ENCODE results near the gene MAEA. TPM values are rescaled to one million over a fixed set of nuclear protein-coding genes. Genes with fewer than 3 reads are reported as not detected.

MAEA gene
- polyA plus RNA-seq, 4 donors: 58.6 to 83.3 (median 79.0) TPM

GRCh38 chr4:1297456-1298325 is 8.0 kb downstream of the MAEA start:
- no peak for DNase-seq (ENCODE audit: low read depth in 4 of 4, low spot score in 2 of 4)

- DNase-seq (ENCODE audit: low read depth in 4 of 4, low spot score in 2 of 4): no peak
These were observed 8.8 kb downstream of the MAEA start for GRCh38 chr4:1298461-1298860.

- DNase-seq (ENCODE audit: low read depth in 4 of 4, low spot score in 2 of 4): no peak
These were observed 9.7 kb downstream of the MAEA start for GRCh38 chr4:1299301-1299860.

GRCh38 chr4:1300466-1301455 is 11.1 kb downstream of the MAEA start:
- no peak for DNase-seq (ENCODE audit: low read depth in 4 of 4, low spot score in 2 of 4)

- no peak for DNase-seq (ENCODE audit: low read depth in 4 of 4, low spot score in 2 of 4)
These were observed 12.5 kb downstream of the MAEA start for GRCh38 chr4:1302159-1302558.

GRCh38 chr4:1305261-1305711 is 15.6 kb downstream of the MAEA start:
- no peak for DNase-seq (ENCODE audit: low read depth in 4 of 4, low spot score in 2 of 4)

- no peak for DNase-seq (ENCODE audit: low read depth in 4 of 4, low spot score in 2 of 4)
These were observed 16.2 kb downstream of the MAEA start for GRCh38 chr4:1305781-1306455.

GRCh38 chr4:1307951-1308735 is 18.5 kb downstream of the MAEA start:
- no peak for DNase-seq (ENCODE audit: low read depth in 4 of 4, low spot score in 2 of 4)

- DNase-seq (ENCODE audit: low read depth in 4 of 4, low spot score in 2 of 4): peak; percentile 74 to 94 (median 84)
These were observed 19.7 kb downstream of the MAEA start for GRCh38 chr4:1309261-1310010.

GRCh38 chr4:1310031-1310795 is 20.5 kb downstream of the MAEA start:
- DNase-seq (ENCODE audit: low read depth in 4 of 4, low spot score in 2 of 4): no peak

GRCh38 chr4:1310796-1311631 is 21.3 kb downstream of the MAEA start:
- DNase-seq (ENCODE audit: low read depth in 4 of 4, low spot score in 2 of 4): no peak

- DNase-seq (ENCODE audit: low read depth in 4 of 4, low spot score in 2 of 4): no peak
These were observed 23.3 kb downstream of the MAEA start for GRCh38 chr4:1312821-1313640.

GRCh38 chr4:1315306-1315705 is 25.6 kb downstream of the MAEA start:
- no peak for DNase-seq (ENCODE audit: low read depth in 4 of 4, low spot score in 2 of 4)

GRCh38 chr4:1315836-1316536 is 26.3 kb downstream of the MAEA start:
- DNase-seq (ENCODE audit: low read depth in 4 of 4, low spot score in 2 of 4): no peak

GRCh38 chr4:1316537-1317168 is 27.0 kb downstream of the MAEA start:
- DNase-seq (ENCODE audit: low read depth in 4 of 4, low spot score in 2 of 4): no peak
